HepG2 (cell line): Measurements from ENCODE around the gene PSENEN. TPM values are rescaled to one million over a fixed set of nuclear protein-coding genes. Genes with fewer than 3 reads are reported as not detected.

Experiments
- ATAC-seq: fragments of 200-7000 bp; cut with Tn5 transposase; 3 replicates; pipeline ENCODE4 v1.9.1; 2020; ENCODE audit warnings: mild to moderate bottlenecking, moderate library complexity
- BruUV-seq: library from RNA; stranded (reverse); fragments of 400-500 nt; replicated peaks from 2 replicates; lab custom pipeline; 2021; lab: Mats Ljungman, UMichigan
- CTCF ChIA-PET: fragments of 300-600 bp; formaldehyde crosslinking; extraction: SDS; loops from one replicate; lab custom pipeline; 2021; ENCODE audit warnings: low total read pairs, inconsistent platforms, low intra/inter-chr PET ratio; lab: Yijun Ruan, JAX
- POLR2A ChIA-PET: fragments of 350-600 bp; sonication (Branson Sonifier 250); formaldehyde crosslinking; loops from one replicate; lab custom pipeline; 2020; ENCODE audit warnings: antibody characterized with exemption, inconsistent platforms; lab: Yijun Ruan, JAX
- DNase-seq: peaks from one replicate; pipeline ENCODE4 v3.0.0-alpha.2; 2015; ENCODE audit warnings: low spot score
- FAIRE-seq: peaks from 3 replicates; lab custom pipeline; 2011; peaks lifted over from hg19 to GRCh38; lab: Jason Lieb, UNC
- H2AFZ ChIP-seq: one replicate; pipeline ENCODE4 v1.6.1; 2011; ENCODE audit warnings: low read length, inconsistent platforms
- H3K27ac ChIP-seq: fragments of 300-600 bp; 3 replicates; pipeline ENCODE4 v1.8.0; 2011; ENCODE audit warnings: mixed run types, mild to moderate bottlenecking, mixed read lengths, low read length, inconsistent platforms; ENCODE audit not compliant: insufficient read depth; ENCODE audit errors: extremely low read length
- H3K27me3 ChIP-seq, 2 experiments: fragments of 200-600 bp in 1 of 2; 2 replicates in 1 of 2; 3 replicates in 1 of 2; pipeline versions ENCODE4 v1.6.0 to v1.8.0; 2011; ENCODE audit warnings: low read length in 2 of 2, mild to moderate bottlenecking in 2 of 2, moderate library complexity in 2 of 2, inconsistent platforms in 1 of 2; ENCODE audit not compliant: insufficient read depth in 2 of 2, control insufficient read depth in 1 of 2
- H3K36me3 ChIP-seq, 2 experiments: fragments of 200-600 bp in 1 of 2; replicated peaks in 1 of 2; 2 replicates in 1 of 2; 3 replicates in 1 of 2; pipeline versions ENCODE4 v1.5.1 to v1.8.0; 2011; ENCODE audit warnings: low read length in 2 of 2, inconsistent platforms in 1 of 2; ENCODE audit not compliant: insufficient read depth in 2 of 2, control insufficient read depth in 1 of 2
- H3K4me1 ChIP-seq: 2 replicates; pipeline ENCODE4 v1.5.1; 2012; ENCODE audit warnings: low read length, inconsistent platforms; ENCODE audit not compliant: insufficient read depth
- H3K4me2 ChIP-seq: 2 replicates; pipeline ENCODE4 v1.6.0; 2011; ENCODE audit warnings: low read depth, low read length, inconsistent platforms
- H3K4me3 ChIP-seq, 3 experiments: fragments of 200-600 bp in 1 of 3; sonication (generic), shearing (Covaris generic) in 1 of 3; replicated peaks in 1 of 3; 2 replicates each; pipeline ENCODE4 v1.5.1; 2011 to 2016; ENCODE audit warnings: low read length in 3 of 3, inconsistent platforms in 2 of 3, low read depth in 2 of 3, mild to moderate bottlenecking in 2 of 3, control low read depth in 1 of 3, mixed read lengths in 1 of 3; ENCODE audit not compliant: insufficient read depth in 1 of 3
- H3K79me2 ChIP-seq: one replicate; pipeline ENCODE4 v1.6.1; 2011; ENCODE audit warnings: low read length, inconsistent platforms; ENCODE audit not compliant: insufficient read depth
- H3K9ac ChIP-seq: 2 replicates; pipeline ENCODE4 v1.6.0; 2011; ENCODE audit warnings: mild to moderate bottlenecking, low read depth, low read length, inconsistent platforms; ENCODE audit not compliant: insufficient read depth
- H3K9me3 ChIP-seq: 2 replicates; pipeline ENCODE4 v1.5.1; 2012; ENCODE audit warnings: mild to moderate bottlenecking, low read length
- H4K20me1 ChIP-seq: 2 replicates; pipeline ENCODE4 v1.6.0; 2011; ENCODE audit warnings: inconsistent platforms, mild to moderate bottlenecking, low read length, moderate library complexity; ENCODE audit not compliant: insufficient read depth
- CHCHD3 ChIP-seq: sonication (generic); formaldehyde crosslinking; IDR thresholded peaks from 2 replicates; pipeline ENCODE4 v1.8.0; 2022; ENCODE audit warnings: mild to moderate bottlenecking, missing genetic modification reagents, moderate library complexity
- ELF4 ChIP-seq: sonication (generic); formaldehyde crosslinking; IDR thresholded peaks from 2 replicates; pipeline ENCODE4 v1.5.0; 2020; ENCODE audit warnings: missing genetic modification reagents, mild to moderate bottlenecking, moderate library complexity, borderline replicate concordance
- FOSL1 ChIP-seq: sonication (generic); formaldehyde crosslinking; IDR thresholded peaks from 2 replicates; pipeline ENCODE4 v1.9.0; 2021; ENCODE audit warnings: missing genetic modification reagents, borderline replicate concordance
- JUND ChIP-seq: sonication (generic); formaldehyde crosslinking; IDR thresholded peaks from 2 replicates; pipeline ENCODE4 v1.8.0; 2022; ENCODE audit warnings: mild to moderate bottlenecking, missing genetic modification reagents
- MTA3 ChIP-seq: sonication (generic); formaldehyde crosslinking; IDR thresholded peaks from 2 replicates; pipeline ENCODE4 v1.4.0; 2020; ENCODE audit warnings: missing genetic modification reagents
- MYC ChIP-seq: sonication (generic); formaldehyde crosslinking; IDR thresholded peaks from 2 replicates; pipeline ENCODE4 v1.9.0; 2021; ENCODE audit warnings: missing genetic modification reagents, borderline replicate concordance
- NR2F6 ChIP-seq, 2 experiments: IDR thresholded peaks; 2 replicates each; pipeline ENCODE4 v1.6.1; 2016; ENCODE audit warnings: antibody characterized with exemption in 1 of 2, mild to moderate bottlenecking in 1 of 2
- PBX3 ChIP-seq: sonication (generic); formaldehyde crosslinking; IDR thresholded peaks from 2 replicates; pipeline ENCODE4 v1.8.1; 2023; ENCODE audit warnings: missing genetic modification reagents, inconsistent platforms, borderline replicate concordance
- RAD51 ChIP-seq: fragments of 450-650 bp; IDR thresholded peaks from 2 replicates; pipeline ENCODE4 v1.6.1; 2016; ENCODE audit warnings: borderline replicate concordance
- SIX4 ChIP-seq: sonication (generic); formaldehyde crosslinking; IDR thresholded peaks from 2 replicates; pipeline ENCODE4 v1.4.0; 2020; ENCODE audit warnings: missing genetic modification reagents
- TAF1 ChIP-seq: sonication (generic); formaldehyde crosslinking; IDR thresholded peaks from 2 replicates; pipeline ENCODE4 v1.4.0; 2020; ENCODE audit warnings: missing genetic modification reagents
- TFDP1 ChIP-seq: IDR thresholded peaks from 2 replicates; pipeline ENCODE4 v1.6.1; 2016; ENCODE audit warnings: missing compliant biosample characterization, missing genetic modification reagents, borderline replicate concordance
- ZBTB44 ChIP-seq: sonication (generic); formaldehyde crosslinking; IDR thresholded peaks from 2 replicates; pipeline ENCODE4 v1.4.0; 2020; ENCODE audit warnings: missing genetic modification reagents
- ZFP91 ChIP-seq: sonication (generic); formaldehyde crosslinking; IDR thresholded peaks from 2 replicates; pipeline ENCODE4 v1.9.0; 2022; ENCODE audit warnings: missing genetic modification reagents, mild to moderate bottlenecking, borderline replicate concordance
- ZNF335 ChIP-seq: sonication (generic); formaldehyde crosslinking; IDR thresholded peaks from 2 replicates; pipeline ENCODE4 v1.4.0; 2020; ENCODE audit warnings: missing genetic modification reagents
- ZNF550 ChIP-seq: sonication (generic); formaldehyde crosslinking; IDR thresholded peaks from 2 replicates; pipeline ENCODE4 v1.4.0; 2020; ENCODE audit warnings: mild to moderate bottlenecking, missing genetic modification reagents, borderline replicate concordance
- ZNF761 ChIP-seq: sonication (generic); formaldehyde crosslinking; conservative IDR thresholded peaks from 2 replicates; pipeline ENCODE4 v1.4.0; 2020; ENCODE audit warnings: mild to moderate bottlenecking, missing genetic modification reagents
- ZNF850 ChIP-seq: sonication (generic); formaldehyde crosslinking; conservative IDR thresholded peaks from 2 replicates; pipeline ENCODE4 v1.9.0; 2021; ENCODE audit warnings: mild to moderate bottlenecking, missing genetic modification reagents
- WGBS: methylation state at CpG from one replicate; pipeline ENCODE4 v1.1.6; 2017; ENCODE audit warnings: low lambda C conversion rate; 5-methylcytosine and 5-hydroxymethylcytosine counted together
- in situ Hi-C: cut with HindIII; loops from 2 replicates; pipeline ENCODE4 v1.10.0; 2017; ENCODE audit warnings: low pct_unique_long_range_greater_than_20kb; ENCODE audit not compliant: extremely low pct_ligation_motif_present
- intact Hi-C: fragments of 100-400 bp; cut with micrococcal nuclease; formaldehyde crosslinking; loops from one replicate; pipeline ENCODE4 v1.10.0; 2022; ENCODE audit not compliant: unreplicated experiment
- polyA plus RNA-seq, 8 experiments: library from polyadenylated mRNA; depleted of rRNA in 3 of 8; stranded (reverse) in 7 of 8; unstranded in 1 of 8; fragments of >200 nt; fragmentation: Illumina TruSeq in 4 of 8; extraction: Trizol in 4 of 8; gene quantifications; 2 replicates each; pipeline versions ENCODE4 v1.2.1 to v1.2.3, GENCODE V29; 2011 to 2016; ENCODE audit warnings: low read depth in 4 of 8, missing spikeins in 1 of 8, mixed read lengths in 1 of 8; ENCODE audit not compliant: insufficient read depth in 1 of 8
- total RNA-seq, 5 experiments: library from RNA; depleted of rRNA; stranded (reverse); fragments of >200 nt; fragmentation: Illumina TruSeq; extraction: Trizol; gene quantifications; 2 replicates each; pipeline ENCODE4 v1.2.3, GENCODE V29; 2016; ENCODE audit warnings: low read depth in 1 of 5

PSENEN gene
- total and polyA plus RNA-seq, 2 of the 13 experiments (the other 11 are each of a cell fraction or from before 2014, with no cell fraction given), result 16.9 to 34.2 TPM

GRCh38 chr19:35783469-35784434, 38.3 kb downstream of the PSENEN start:
- Histone ChIP-seq H3K27ac (no peak overlapping the region), H3K4me3 (no peak overlapping the region), H3K27me3 (no peaks in the 10 kb centered on the region), H3K4me1 (peaks cover 28% of the 10 kb centered on the region), H2AFZ (no peak overlapping the region), H3K36me3 (peaks cover 0 to 2% of the 10 kb centered on the region in 2 experiments; a peak in 2 of 5 replicates), H3K9me3 (no peaks in the 10 kb centered on the region), H3K9ac (no peak overlapping the region), H3K79me2 (no peaks in the 10 kb centered on the region), H4K20me1 (no peaks in the 10 kb centered on the region), H3K4me2 (no peak overlapping the region)
- BruUV-seq, result no TSS peak
- CTCF ChIA-PET, result interaction anchor here (0.7 kb wide), 1 partner anchor 90 kb away, joined by 3 read pairs; no protein-coding TSS in a partner anchor
- POLR2A ChIA-PET, result no interaction called here
- intact Hi-C loops (no loop called here), in situ Hi-C loops (no loop called here)
- no peak for FAIRE-seq
- no peak for DNase-seq
- WGBS, result 77% methylated on average over 19 of the region's 28 CpGs
- ATAC-seq, result peak; percentile 26; the same call in 2 of the 3 replicates
- TF ChIP-seq ZFP91 (CRISPR knock-in tag) (no peak), RAD51 (no peak), MTA3 (CRISPR knock-in tag) (no peak), MYC (no peak), NR2F6 (IDR thresholded peaks at IDR 0.05) (peak; percentile 79), NR2F6 (CRISPR knock-in tag; IDR thresholded peaks at IDR 0.05) (peak; percentile 83), CHCHD3 (CRISPR knock-in tag) (no peak), SIX4 (CRISPR knock-in tag) (no peak), PBX3 (no peak), ZNF335 (CRISPR knock-in tag) (no peak), ZNF850 (CRISPR knock-in tag) (no peak), JUND (CRISPR knock-in tag) (peak; percentile 73), ZBTB44 (CRISPR knock-in tag) (no peak), ZNF550 (CRISPR knock-in tag) (no peak), TFDP1 (no peak), ELF4 (CRISPR knock-in tag) (no peak), TAF1 (CRISPR knock-in tag) (no peak), ZNF761 (CRISPR knock-in tag) (no peak), FOSL1 (CRISPR knock-in tag) (peak; percentile 40; the same call in 1 of the 2 replicates)
